A549 (cell line): ENCODE results near the gene SMPD1. TPM values are rescaled to one million over a fixed set of nuclear protein-coding genes. Genes with fewer than 3 reads are reported as not detected.

Experiments used
- ATAC-seq, 2 experiments: fragments of 200-7000 bp in 1 of 2; fragments of >200 bp in 1 of 2; cut with Nextera tagmentation in 1 of 2; cut with Tn5 transposase in 1 of 2; 3 replicates each; pipeline versions ENCODE4 v1.8.0 to v1.9.1; 2018 to 2020; ENCODE audit warnings: mild to moderate bottlenecking in 1 of 2, moderate library complexity in 1 of 2
- CTCF ChIA-PET: fragments of 300-600 bp; sonication (Branson Sonifier 250); formaldehyde crosslinking; extraction: SDS; loops from one replicate; lab custom pipeline; 2021; ENCODE audit warnings: antibody characterized with exemption, inconsistent platforms; lab: Yijun Ruan, JAX
- POLR2A ChIA-PET: fragments of 350-600 bp; formaldehyde crosslinking; extraction: SDS; loops from one replicate; lab custom pipeline; 2021; ENCODE audit warnings: antibody characterized with exemption, inconsistent platforms; lab: Yijun Ruan, JAX
- DNase-seq, 2 experiments: peaks; one replicate each; pipeline versions ENCODE4 v3.0.0 to v3.0.0-alpha.2; 2011 to 2016; ENCODE audit warnings: low read depth in 1 of 2, low spot score in 1 of 2
- FAIRE-seq: peaks from 2 replicates; lab custom pipeline; 2011; peaks lifted over from hg19 to GRCh38; lab: Jason Lieb, UNC
- H3K27ac ChIP-seq, 2 experiments: fragments of >200 bp; sonication (Bioruptor Twin); formaldehyde crosslinking; 3 replicates each; pipeline ENCODE4 v1.5.1; 2016 to 2017
- H3K4me1 ChIP-seq: fragments of >200 bp; sonication (Bioruptor Twin); formaldehyde crosslinking; 3 replicates; pipeline ENCODE4 v1.6.1; 2016
- H3K4me2 ChIP-seq: fragments of >200 bp; sonication (Bioruptor Twin); formaldehyde crosslinking; 3 replicates; pipeline ENCODE4 v1.6.1; 2016
- H3K4me3 ChIP-seq: fragments of >200 bp; sonication (Bioruptor Twin); formaldehyde crosslinking; 3 replicates; pipeline ENCODE4 v1.5.1; 2016
- H3K9me3 ChIP-seq: fragments of >200 bp; sonication (Bioruptor Twin); formaldehyde crosslinking; 3 replicates; pipeline ENCODE4 v1.6.1; 2016
- BCL3 ChIP-seq: fragments of >200 bp; sonication (Bioruptor Twin); formaldehyde crosslinking; IDR thresholded peaks from 3 replicates; pipeline ENCODE4 v1.6.1; 2016
- EHF ChIP-seq: fragments of 250-450 bp; sonication (Bioruptor Pico); IDR thresholded peaks from 2 replicates; pipeline ENCODE4 v1.5.0; 2020; ENCODE audit warnings: mild to moderate bottlenecking
- EHMT2 ChIP-seq: fragments of 200-600 bp; sonication (generic); IDR thresholded peaks from 2 replicates; pipeline ENCODE4 v1.6.1; 2016; ENCODE audit warnings: antibody characterized with exemption, low read depth, mild to moderate bottlenecking, moderate library complexity
- ELK1 ChIP-seq: fragments of 150-350 bp; IDR thresholded peaks from 2 replicates; pipeline ENCODE4 v1.6.1; 2014; ENCODE audit warnings: low read depth, mild to moderate bottlenecking, low read length
- EP300 ChIP-seq, 2 experiments: fragments of >200 bp; sonication (Bioruptor Twin); formaldehyde crosslinking; IDR thresholded peaks; 2 replicates in 1 of 2; 3 replicates in 1 of 2; pipeline ENCODE4 v1.6.1; 2016 to 2017
- FOSB ChIP-seq: fragments of 250-450 bp; sonication (Bioruptor Pico); IDR thresholded peaks from 2 replicates; pipeline ENCODE4 v1.5.0; 2020; ENCODE audit warnings: mild to moderate bottlenecking, moderate library complexity
- FOSL2 ChIP-seq, 2 experiments: fragments of 450-650 bp in 1 of 2; fragments of >200 bp in 1 of 2; sonication (Bioruptor Twin) in 1 of 2; formaldehyde crosslinking; IDR thresholded peaks; 2 replicates each; pipeline versions ENCODE4 v1.5.0 to v1.6.1; 2016 to 2020; ENCODE audit warnings: mild to moderate bottlenecking in 1 of 2, moderate library complexity in 1 of 2
- GATA3 ChIP-seq: IDR thresholded peaks from 2 replicates; pipeline ENCODE4 v1.6.1; 2012; ENCODE audit warnings: borderline replicate concordance
- HEYL ChIP-seq: fragments of 250-450 bp; sonication (Bioruptor Pico); IDR thresholded peaks from 2 replicates; pipeline ENCODE4 v1.8.0; 2021; ENCODE audit warnings: mild to moderate bottlenecking, moderate library complexity
- HMGXB4 ChIP-seq: fragments of 250-450 bp; sonication (Bioruptor Pico); IDR thresholded peaks from 2 replicates; pipeline ENCODE4 v1.5.0; 2021; ENCODE audit warnings: mild to moderate bottlenecking, moderate library complexity, borderline replicate concordance
- HOXA7 ChIP-seq: fragments of 250-450 bp; sonication (Bioruptor Pico); IDR thresholded peaks from 2 replicates; pipeline ENCODE4 v1.5.0; 2020; ENCODE audit warnings: mild to moderate bottlenecking, moderate library complexity
- JUN ChIP-seq, 2 experiments: fragments of >200 bp; sonication (Bioruptor Twin); formaldehyde crosslinking; IDR thresholded peaks; 2 replicates in 1 of 2; 3 replicates in 1 of 2; pipeline ENCODE4 v1.6.1; 2016 to 2017
- JUNB ChIP-seq: fragments of >200 bp; sonication (Bioruptor Twin); formaldehyde crosslinking; IDR thresholded peaks from 2 replicates; pipeline ENCODE4 v1.6.1; 2016
- KDM5A ChIP-seq: fragments of 200-600 bp; sonication (generic); IDR thresholded peaks from 2 replicates; pipeline ENCODE4 v1.6.1; 2016; ENCODE audit warnings: antibody characterized with exemption, mild to moderate bottlenecking
- MAX ChIP-seq: IDR thresholded peaks from 2 replicates; pipeline ENCODE4 v1.6.1; 2012
- MYC ChIP-seq: IDR thresholded peaks from 2 replicates; pipeline ENCODE4 v1.6.1; 2012; ENCODE audit warnings: mild to moderate bottlenecking, inconsistent platforms, low read length, improper control_type of control experiment, borderline replicate concordance
- NR3C1 ChIP-seq: fragments of >200 bp; sonication (Bioruptor Twin); formaldehyde crosslinking; IDR thresholded peaks from 3 replicates; pipeline ENCODE4 v1.6.1; 2017
- PBX3 ChIP-seq: IDR thresholded peaks from 2 replicates; pipeline ENCODE4 v1.6.1; 2012
- PHF8 ChIP-seq: fragments of 200-600 bp; sonication (generic); IDR thresholded peaks from 2 replicates; pipeline ENCODE4 v1.6.1; 2016; ENCODE audit warnings: low read depth, mild to moderate bottlenecking, antibody characterized with exemption, moderate library complexity, borderline replicate concordance
- POLR2AphosphoS2 ChIP-seq: conservative IDR thresholded peaks from 2 replicates; pipeline ENCODE4 v1.6.1; 2012; ENCODE audit warnings: low read length, improper control_type of control experiment, inconsistent platforms
- RAD21 ChIP-seq, 2 experiments: fragments of >200 bp in 1 of 2; sonication (Bioruptor Twin) in 1 of 2; formaldehyde crosslinking in 1 of 2; IDR thresholded peaks in 1 of 2; conservative IDR thresholded peaks in 1 of 2; 2 replicates in 1 of 2; 3 replicates in 1 of 2; pipeline ENCODE4 v1.6.1; 2012 to 2018; ENCODE audit warnings: inconsistent platforms in 1 of 2
- RARB ChIP-seq: fragments of 250-450 bp; sonication (Bioruptor Pico); IDR thresholded peaks from 2 replicates; pipeline ENCODE4 v1.8.0; 2021; ENCODE audit warnings: mild to moderate bottlenecking, moderate library complexity
- REST ChIP-seq: fragments of 200-600 bp; sonication (generic); IDR thresholded peaks from 2 replicates; pipeline ENCODE4 v1.6.1; 2016; ENCODE audit warnings: antibody characterized with exemption, mild to moderate bottlenecking, moderate library complexity
- RFX5 ChIP-seq: fragments of 450-650 bp; IDR thresholded peaks from 2 replicates; pipeline ENCODE4 v1.7.1; 2014; ENCODE audit warnings: antibody characterized with exemption, mild to moderate bottlenecking, moderate library complexity
- USF2 ChIP-seq: fragments of 450-650 bp; IDR thresholded peaks from 2 replicates; pipeline ENCODE4 v1.6.1; 2014; ENCODE audit warnings: antibody characterized with exemption
- ZC3H11A ChIP-seq: fragments of 450-650 bp; IDR thresholded peaks from 2 replicates; pipeline ENCODE4 v1.6.1; 2014; ENCODE audit warnings: antibody characterized with exemption, mild to moderate bottlenecking
- ZSCAN20 ChIP-seq: fragments of 250-450 bp; sonication (Bioruptor Pico); IDR thresholded peaks from 2 replicates; pipeline ENCODE4 v1.8.0; 2022; ENCODE audit warnings: mild to moderate bottlenecking, moderate library complexity
- WGBS: methylation state at CpG from one replicate; pipeline ENCODE4 v1.1.6; 2017; ENCODE audit errors: missing lambda C conversion rate; 5-methylcytosine and 5-hydroxymethylcytosine counted together
- polyA plus RNA-seq, 4 experiments: library from polyadenylated mRNA; depleted of rRNA in 3 of 4; stranded (reverse); fragments of >200 nt; fragmentation: RNase III in 1 of 4; extraction: RNeasy Plus Mini Kit Qiagen cat#74134 plus additional on column Dnase treatment in 1 of 4; gene quantifications; 2 replicates in 3 of 4; 3 replicates in 1 of 4; pipeline ENCODE4 v1.2.3, GENCODE V29; 2011 to 2017

SMPD1 gene
- polyA plus RNA-seq, 2 of the 4 experiments (the other 2 are of a cell fraction): 5.1 to 6.8 TPM

- DNase-seq (no peak), FAIRE-seq (no peak)
- POLR2A ChIA-PET: no interaction called here
Observed at GRCh38 chr11:6350043-6350442, 40.2 kb upstream of the SMPD1 start.

GRCh38 chr11:6350486-6350885 is 39.8 kb upstream of the SMPD1 start:
- no peak for FAIRE-seq
- ATAC-seq: no peak
- H3K4me2 ChIP-seq: no peak overlapping the region
- no peak for DNase-seq
- WGBS: 31% methylated on average over 2 of the region's 2 CpGs
- H3K4me3 ChIP-seq: no peak overlapping the region
- ChIA-PET POLR2A (interaction anchor here (0.9 kb wide), 1 partner anchor 31 kb away, joined by 3 read pairs; no protein-coding TSS in a partner anchor), CTCF (interaction anchor here (0.8 to 6.0 kb wide), 4 partner anchors 98 to 329 kb away, joined by 3 to 83 read pairs (median 7); no protein-coding TSS in a partner anchor)
- H3K27ac ChIP-seq: no peak overlapping the region
- no peaks in the 10 kb centered on the region for H3K9me3 ChIP-seq
- H3K4me1 ChIP-seq: peaks cover 12% of the 10 kb centered on the region
- TF ChIP-seq RFX5 (no peak), JUN (IDR thresholded peaks at IDR 0.05) (no peak), PHF8 (no peak), POLR2AphosphoS2 (no peak), GATA3 (no peak), NR3C1 (no peak), EHF (CRISPR knock-in tag) (no peak), USF2 (no peak), RARB (CRISPR knock-in tag) (no peak), REST (no peak), MAX (no peak), ZSCAN20 (CRISPR knock-in tag) (no peak), JUNB (no peak)

More at GRCh38 chr11:6350043-6350442, 40.2 kb upstream of the SMPD1 start:
- TF ChIP-seq MYC (no peak), PBX3 (no peak), HOXA7 (no peak), RAD21 (conservative IDR thresholded peaks at IDR 0.05 in 1 of 2, IDR thresholded peaks at IDR 0.05 in 1 of 2) (no peak), HMGXB4 (CRISPR knock-in tag) (no peak), EP300 (IDR thresholded peaks at IDR 0.05) (no peak), HEYL (CRISPR knock-in tag) (no peak), ELK1 (no peak), FOSB (CRISPR knock-in tag) (no peak), EHMT2 (no peak), KDM5A (no peak), FOSL2 (IDR thresholded peaks at IDR 0.05) (no peak), FOSL2 (CRISPR knock-in tag; IDR thresholded peaks at IDR 0.05) (no peak), BCL3 (no peak), ZC3H11A (no peak)
- Histone ChIP-seq H3K4me2 (no peak overlapping the region), H3K4me1 (peaks cover 8% of the 10 kb centered on the region), H3K4me3 (no peak overlapping the region), H3K9me3 (no peaks in the 10 kb centered on the region), H3K27ac (no peak overlapping the region)
- CTCF ChIA-PET: interaction anchor here (6.0 kb wide), 1 partner anchor 98 kb away, joined by 83 read pairs; no protein-coding TSS in a partner anchor
- ATAC-seq: no peak
